ENCODE data around the gene FPR2.

- no peak for TF ChIP-seq FOXM1 (IDR thresholded peaks at IDR 0.05; ENCODE audit: borderline replicate concordance)
- no peak for TF ChIP-seq ZNF384 (IDR thresholded peaks at IDR 0.05)
- no peak for TF ChIP-seq FOXK2 (IDR thresholded peaks at IDR 0.05)
Observed at GRCh38 chr19:51715850-51716249, 45.1 kb upstream of the FPR2 start.

Data from HEK293T (cell line).